Activated T-helper 17 cell treated with anti-CD3 and anti-CD28 coated beads, Interleukin-2, amount 50 U/mL, for 72 hours (primary cell): ENCODE measurements around the gene TBK1. TPM values are rescaled to one million over a fixed set of nuclear protein-coding genes. Genes with fewer than 3 reads are reported as not detected.

Experiments used
- ATAC-seq: fragments of 150-1000 bp; cut with Tn5 transposase; replicated peaks from 2 replicates; pipeline ENCODE4 v1.10.0; 2021; ENCODE audit warnings: mild to moderate bottlenecking, moderate library complexity
- H3K27ac Mint-ChIP-seq: one replicate; pipeline ENCODE4 v1.8.0; 2022; ENCODE audit warnings: mixed read lengths
- H3K27me3 Mint-ChIP-seq: one replicate; pipeline ENCODE4 v1.8.0; 2022; ENCODE audit warnings: mixed read lengths
- H3K36me3 Mint-ChIP-seq: one replicate; pipeline ENCODE4 v1.8.0; 2022; ENCODE audit warnings: low read depth, mild to moderate bottlenecking, mixed read lengths
- H3K4me1 Mint-ChIP-seq: one replicate; pipeline ENCODE4 v1.8.0; 2022; ENCODE audit warnings: mixed read lengths
- H3K4me3 Mint-ChIP-seq: one replicate; pipeline ENCODE4 v1.8.0; 2022; ENCODE audit warnings: mild to moderate bottlenecking, mixed read lengths
- H3K9me3 Mint-ChIP-seq: one replicate; pipeline ENCODE4 v1.8.0; 2022; ENCODE audit warnings: mixed read lengths
- total RNA-seq, 2 donors: library from RNA; stranded (reverse); gene quantifications; one replicate each; pipeline ENCODE4 v1.2.3, GENCODE V29; 2022

TBK1 gene
- total RNA-seq, 2 donors from 2014 or later = 36.7 to 37.1 TPM

- Mint-ChIP-seq H3K9me3 (no peaks in the 10 kb centered on the region), H3K36me3 (peaks cover 97% of the 10 kb centered on the region), H3K4me3 (no peak overlapping the region), H3K4me1 (peaks cover 21% of the 10 kb centered on the region), H3K27me3 (no peaks in the 10 kb centered on the region), H3K27ac (no peak overlapping the region)
- ATAC-seq = peak; percentile 15
Observed at GRCh38 chr12:64461634-64462414, 9.9 kb downstream of the TBK1 start.

- ATAC-seq = no peak
- no peaks in the 10 kb centered on the region for H3K4me1 Mint-ChIP-seq
- H3K27me3 Mint-ChIP-seq = no peaks in the 10 kb centered on the region
- peaks cover 95% of the 10 kb centered on the region for H3K36me3 Mint-ChIP-seq
- no peak overlapping the region for H3K4me3 Mint-ChIP-seq
- no peak overlapping the region for H3K27ac Mint-ChIP-seq
- H3K9me3 Mint-ChIP-seq = no peaks in the 10 kb centered on the region
Observed at GRCh38 chr12:64466178-64466577, 14.3 kb downstream of the TBK1 start.

- no peaks in the 10 kb centered on the region for H3K4me1 Mint-ChIP-seq
- H3K36me3 Mint-ChIP-seq = peaks cover 96% of the 10 kb centered on the region
- ATAC-seq = no peak
- no peaks in the 10 kb centered on the region for H3K9me3 Mint-ChIP-seq
- no peak overlapping the region for H3K27ac Mint-ChIP-seq
- no peak overlapping the region for H3K4me3 Mint-ChIP-seq
- no peaks in the 10 kb centered on the region for H3K27me3 Mint-ChIP-seq
Observed at GRCh38 chr12:64468966-64469365, 17.0 kb downstream of the TBK1 start.

- ATAC-seq = no peak
- peak overlapping the region; percentile 9 for H3K27ac Mint-ChIP-seq
- H3K27me3 Mint-ChIP-seq = no peaks in the 10 kb centered on the region
- H3K9me3 Mint-ChIP-seq = no peaks in the 10 kb centered on the region
- no peaks in the 10 kb centered on the region for H3K4me1 Mint-ChIP-seq
- no peak overlapping the region for H3K4me3 Mint-ChIP-seq
- peaks cover 96% of the 10 kb centered on the region for H3K36me3 Mint-ChIP-seq
Observed at GRCh38 chr12:64469455-64470142, 17.7 kb downstream of the TBK1 start.

- ATAC-seq = no peak
- H3K27ac Mint-ChIP-seq = no peak overlapping the region
- no peaks in the 10 kb centered on the region for H3K9me3 Mint-ChIP-seq
- no peaks in the 10 kb centered on the region for H3K4me1 Mint-ChIP-seq
- H3K27me3 Mint-ChIP-seq = no peaks in the 10 kb centered on the region
- H3K4me3 Mint-ChIP-seq = no peak overlapping the region
- H3K36me3 Mint-ChIP-seq = peaks cover 96% of the 10 kb centered on the region
Observed at GRCh38 chr12:64470495-64470894, 18.6 kb downstream of the TBK1 start.

- H3K27me3 Mint-ChIP-seq = no peaks in the 10 kb centered on the region
- H3K4me1 Mint-ChIP-seq = peaks cover 8% of the 10 kb centered on the region
- H3K4me3 Mint-ChIP-seq = no peak overlapping the region
- H3K9me3 Mint-ChIP-seq = no peaks in the 10 kb centered on the region
- peaks cover 97% of the 10 kb centered on the region for H3K36me3 Mint-ChIP-seq
- no peak overlapping the region for H3K27ac Mint-ChIP-seq
- no peak for ATAC-seq
Observed at GRCh38 chr12:64473176-64473575, 21.3 kb downstream of the TBK1 start.

- ATAC-seq = no peak
- peaks cover 8% of the 10 kb centered on the region for H3K4me1 Mint-ChIP-seq
- H3K27me3 Mint-ChIP-seq = no peaks in the 10 kb centered on the region
- H3K4me3 Mint-ChIP-seq = no peak overlapping the region
- H3K9me3 Mint-ChIP-seq = no peaks in the 10 kb centered on the region
- peaks cover 98% of the 10 kb centered on the region for H3K36me3 Mint-ChIP-seq
- H3K27ac Mint-ChIP-seq = no peak overlapping the region
Observed at GRCh38 chr12:64475518-64475917, 23.6 kb downstream of the TBK1 start.

- no peaks in the 10 kb centered on the region for H3K9me3 Mint-ChIP-seq
- peaks cover 8% of the 10 kb centered on the region for H3K4me1 Mint-ChIP-seq
- ATAC-seq = no peak
- H3K36me3 Mint-ChIP-seq = peaks cover 97% of the 10 kb centered on the region
- no peaks in the 10 kb centered on the region for H3K27me3 Mint-ChIP-seq
- H3K27ac Mint-ChIP-seq = no peak overlapping the region
- H3K4me3 Mint-ChIP-seq = no peak overlapping the region
Observed at GRCh38 chr12:64476844-64477243, 24.9 kb downstream of the TBK1 start.

- peaks cover 96% of the 10 kb centered on the region for H3K36me3 Mint-ChIP-seq
- H3K27ac Mint-ChIP-seq = no peak overlapping the region
- no peaks in the 10 kb centered on the region for H3K27me3 Mint-ChIP-seq
- H3K4me3 Mint-ChIP-seq = no peak overlapping the region
- peaks cover 8% of the 10 kb centered on the region for H3K4me1 Mint-ChIP-seq
- no peak for ATAC-seq
- no peaks in the 10 kb centered on the region for H3K9me3 Mint-ChIP-seq
Observed at GRCh38 chr12:64478661-64479060, 26.7 kb downstream of the TBK1 start.

GRCh38 chr12:64480148-64480547 lies 28.2 kb downstream of the TBK1 start:
- no peak for ATAC-seq
- H3K27ac Mint-ChIP-seq = no peak overlapping the region
- H3K9me3 Mint-ChIP-seq = no peaks in the 10 kb centered on the region
- H3K4me3 Mint-ChIP-seq = no peak overlapping the region
- peaks cover 96% of the 10 kb centered on the region for H3K36me3 Mint-ChIP-seq
- H3K4me1 Mint-ChIP-seq = peaks cover 8% of the 10 kb centered on the region
- no peaks in the 10 kb centered on the region for H3K27me3 Mint-ChIP-seq

- Mint-ChIP-seq H3K4me1 (peaks cover 2% of the 10 kb centered on the region), H3K9me3 (no peaks in the 10 kb centered on the region), H3K4me3 (no peak overlapping the region), H3K36me3 (peaks cover 95% of the 10 kb centered on the region), H3K27me3 (no peaks in the 10 kb centered on the region), H3K27ac (no peak overlapping the region)
- ATAC-seq = no peak
Observed at GRCh38 chr12:64486657-64487056, 34.7 kb downstream of the TBK1 start.

- Mint-ChIP-seq H3K4me1 (peaks cover 11% of the 10 kb centered on the region), H3K27me3 (no peaks in the 10 kb centered on the region), H3K4me3 (peak overlapping the region; percentile 26), H3K27ac (no peak overlapping the region), H3K36me3 (peaks cover 96% of the 10 kb centered on the region), H3K9me3 (no peaks in the 10 kb centered on the region)
- peak; percentile 80 for ATAC-seq
Observed at GRCh38 chr12:64491718-64492117, 39.8 kb downstream of the TBK1 start.

GRCh38 chr12:64493513-64493912 lies 41.6 kb downstream of the TBK1 start:
- H3K27ac Mint-ChIP-seq = no peak overlapping the region
- peaks cover 99% of the 10 kb centered on the region for H3K36me3 Mint-ChIP-seq
- H3K9me3 Mint-ChIP-seq = no peaks in the 10 kb centered on the region
- no peak for ATAC-seq
- H3K4me1 Mint-ChIP-seq = peaks cover 11% of the 10 kb centered on the region
- no peaks in the 10 kb centered on the region for H3K27me3 Mint-ChIP-seq
- no peak overlapping the region for H3K4me3 Mint-ChIP-seq

GRCh38 chr12:64494998-64495729 lies 43.2 kb downstream of the TBK1 start:
- Mint-ChIP-seq H3K27me3 (no peaks in the 10 kb centered on the region), H3K4me1 (peaks cover 11% of the 10 kb centered on the region), H3K4me3 (no peak overlapping the region), H3K27ac (peak overlapping the region; percentile 11), H3K9me3 (no peaks in the 10 kb centered on the region), H3K36me3 (peaks cover 99% of the 10 kb centered on the region)
- no peak for ATAC-seq
